ELF-1 (cell line): ENCODE data around the gene PRRT4.

ENCODE experiments used
- DNase-seq: peaks from one replicate; pipeline ENCODE4 v3.0.0-alpha.2; 2016; ENCODE audit warnings: low read depth, low spot score

The PRRT4 gene

GRCh38 chr7:128395748-128396147 lies 34.3 kb upstream of the PRRT4 start:
- no peak for DNase-seq

GRCh38 chr7:128394904-128395496 lies 33.5 kb upstream of the PRRT4 start:
- DNase-seq, result no peak

- DNase-seq, result no peak
These were observed 32.2 kb upstream of the PRRT4 start for GRCh38 chr7:128393526-128394330.

GRCh38 chr7:128392446-128393327 lies 31.2 kb upstream of the PRRT4 start:
- DNase-seq, result no peak

- no peak for DNase-seq
These were observed 30.3 kb upstream of the PRRT4 start for GRCh38 chr7:128391805-128392204.

- no peak for DNase-seq
These were observed 29.5 kb upstream of the PRRT4 start for GRCh38 chr7:128390871-128391565.

GRCh38 chr7:128389618-128390329 lies 28.3 kb upstream of the PRRT4 start:
- DNase-seq, result peak; percentile 68

- DNase-seq, result peak; percentile 21
These were observed 27.7 kb upstream of the PRRT4 start for GRCh38 chr7:128389085-128389617.

GRCh38 chr7:128388145-128388485 lies 26.6 kb upstream of the PRRT4 start:
- DNase-seq, result no peak

- DNase-seq, result peak; percentile 95
These were observed 26.0 kb upstream of the PRRT4 start for GRCh38 chr7:128387216-128388144.

- DNase-seq, result no peak
These were observed 24.8 kb upstream of the PRRT4 start for GRCh38 chr7:128385988-128386925.

GRCh38 chr7:128384726-128385125 lies 23.2 kb upstream of the PRRT4 start:
- no peak for DNase-seq

- DNase-seq, result peak; percentile 48
These were observed 22.3 kb upstream of the PRRT4 start for GRCh38 chr7:128383776-128384175.

GRCh38 chr7:128381161-128381821 lies 19.8 kb upstream of the PRRT4 start:
- DNase-seq, result peak; percentile 79

GRCh38 chr7:128380483-128381106 lies 19.1 kb upstream of the PRRT4 start:
- no peak for DNase-seq

- DNase-seq, result no peak
These were observed 18.5 kb upstream of the PRRT4 start for GRCh38 chr7:128379900-128380479.

- no peak for DNase-seq
These were observed 17.1 kb upstream of the PRRT4 start for GRCh38 chr7:128378637-128379036.
